H1 (cell line): ENCODE results near the gene TPH2. TPM values are rescaled to one million over a fixed set of nuclear protein-coding genes. Genes with fewer than 3 reads are reported as not detected.

Experiments
- RAD21 ChIP-seq, 2 experiments: IDR thresholded peaks in 1 of 2; conservative IDR thresholded peaks in 1 of 2; 2 replicates each; pipeline ENCODE4 v1.6.1; 2011; ENCODE audit warnings: low read depth in 2 of 2, low read length in 2 of 2, improper control_type of control experiment in 1 of 2, inconsistent platforms in 1 of 2, mild to moderate bottlenecking in 1 of 2, moderate library complexity in 1 of 2
- polyA plus RNA-seq, 7 experiments: library from polyadenylated mRNA; depleted of rRNA in 3 of 7; stranded (reverse) in 5 of 7; unstranded in 2 of 7; fragments of >200 nt in 5 of 7; fragments of 200-250 nt in 2 of 7; gene quantifications; 1 replicate in 5 of 7; 2 replicates in 1 of 7; 4 replicates in 1 of 7; pipeline versions ENCODE4 v1.2.1 to v1.2.3, GENCODE V29; 2011 to 2013; ENCODE audit warnings: missing spikeins in 2 of 7, mixed read lengths in 2 of 7
- total RNA-seq: library from RNA; stranded (reverse); fragmentation: NEBNext Ultra II Directional; extraction: Animal tissue kit (Norgen Biotek cat#: 25700); gene quantifications from 2 replicates; pipeline ENCODE4 v1.2.1, GENCODE V29; 2021
- TF ChIP-seq, protein P1 (sequence below): IDR thresholded peaks from 2 replicates; pipeline ENCODE4 v1.6.1; 2012; ENCODE audit warnings: low read length, inconsistent platforms

Gene TPH2
- total and polyA plus RNA-seq, 2 of the 8 experiments (the other 6 are each of a cell fraction or from before 2014, with no cell fraction given), result 0.57 to 1.1 TPM

DNA sequence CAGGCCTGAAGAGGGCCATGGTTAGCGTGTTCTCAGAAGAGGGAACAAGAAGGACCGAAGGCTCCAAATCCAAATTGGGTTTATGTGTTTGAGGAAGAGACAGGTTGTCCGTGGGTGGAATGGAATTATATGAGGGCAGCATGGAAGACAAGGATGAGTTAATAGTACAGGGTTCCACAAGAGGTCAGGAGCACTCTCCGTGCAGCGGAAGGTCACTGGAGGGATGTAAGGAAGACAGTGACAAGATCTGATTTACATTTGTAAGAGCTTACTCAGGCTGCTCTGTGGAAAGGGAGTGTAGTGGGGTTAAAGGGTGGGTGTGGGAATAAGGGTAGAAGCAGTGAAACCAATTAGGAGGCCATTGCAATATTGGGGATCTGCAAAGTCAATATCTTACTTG, 97.0 kb downstream of the TPH2 start (continued):
- TF ChIP-seq, protein P1, sequence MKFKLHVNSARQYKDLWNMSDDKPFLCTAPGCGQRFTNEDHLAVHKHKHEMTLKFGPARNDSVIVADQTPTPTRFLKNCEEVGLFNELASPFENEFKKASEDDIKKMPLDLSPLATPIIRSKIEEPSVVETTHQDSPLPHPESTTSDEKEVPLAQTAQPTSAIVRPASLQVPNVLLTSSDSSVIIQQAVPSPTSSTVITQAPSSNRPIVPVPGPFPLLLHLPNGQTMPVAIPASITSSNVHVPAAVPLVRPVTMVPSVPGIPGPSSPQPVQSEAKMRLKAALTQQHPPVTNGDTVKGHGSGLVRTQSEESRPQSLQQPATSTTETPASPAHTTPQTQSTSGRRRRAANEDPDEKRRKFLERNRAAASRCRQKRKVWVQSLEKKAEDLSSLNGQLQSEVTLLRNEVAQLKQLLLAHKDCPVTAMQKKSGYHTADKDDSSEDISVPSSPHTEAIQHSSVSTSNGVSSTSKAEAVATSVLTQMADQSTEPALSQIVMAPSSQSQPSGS, result no peak
- peak; percentile 53 to 64 for TF ChIP-seq RAD21 (IDR thresholded peaks at IDR 0.05 in 1 of 2, conservative IDR thresholded peaks at IDR 0.05 in 1 of 2; ENCODE audit: low read depth in 2 of 2, low read length in 2 of 2)
- TF ChIP-seq, all 59 proteins: peak for 2
